Left lung (tissue), 10 donors: ENCODE data around the gene EPB41L2. TPM values are rescaled to one million over a fixed set of nuclear protein-coding genes. Genes with fewer than 3 reads are reported as not detected.
A peak's percentile ranks its signal among the peaks of the same experiment; 100 is the strongest.

Experiments
- ATAC-seq: fragments of 200-7000 bp; cut with Tn5 transposase; one replicate; pipeline ENCODE4 v1.9.1; 2020; ENCODE audit warnings: moderate library complexity
- DNase-seq, 4 donors: peaks; one replicate each; pipeline ENCODE4 v3.0.0-alpha.2; 2013 to 2020
- H3K27ac ChIP-seq, 2 donors: fragments of 200-600 bp; sonication (generic) in 1 of 2; one replicate each; pipeline versions ENCODE4 v1.5.0 to v1.8.0; 2020 to 2021
- H3K27me3 ChIP-seq, 2 donors: fragments of 200-600 bp; sonication (generic) in 1 of 2; one replicate each; pipeline versions ENCODE4 v1.5.0 to v1.8.0; 2020 to 2021
- H3K36me3 ChIP-seq, 2 donors: fragments of 200-600 bp; sonication (generic) in 1 of 2; one replicate each; pipeline versions ENCODE4 v1.5.0 to v1.8.0; 2020 to 2021
- H3K4me1 ChIP-seq, 2 donors: fragments of 200-600 bp; one replicate each; pipeline ENCODE4 v1.8.0; 2021
- H3K4me3 ChIP-seq, 2 donors: fragments of 200-600 bp; sonication (generic) in 1 of 2; one replicate each; pipeline versions ENCODE4 v1.5.0 to v1.8.0; 2020 to 2021; ENCODE audit warnings: mild to moderate bottlenecking in 1 of 2
- H3K9me3 ChIP-seq, 2 donors: fragments of 200-600 bp; sonication (generic) in 1 of 2; one replicate each; pipeline versions ENCODE4 v1.5.0 to v1.8.0; 2020 to 2021
- CTCF ChIP-seq, 2 donors: fragments of 200-600 bp; sonication (generic) in 1 of 2; IDR thresholded peaks; one replicate each; pipeline versions ENCODE4 v1.5.0 to v1.8.0; 2021; ENCODE audit warnings: antibody characterized with exemption in 2 of 2
- intact Hi-C, 2 donors: fragments of 100-400 bp; cut with DNase I; formaldehyde crosslinking; loops; one replicate each; pipeline versions ENCODE4 v1.11.2 to v1.14.2; 2022
- polyA plus RNA-seq, 6 donors: library from polyadenylated mRNA; unstranded; fragments of 120-200 nt; gene quantifications; one replicate each; pipeline ENCODE4 v1.2.1, GENCODE V29; 2013; ENCODE audit not compliant: insufficient read length in 6 of 6
- total RNA-seq, 2 donors: library from RNA; stranded (reverse); fragmentation: NEBNext Ultra II Directional; extraction: Animal tissue kit (Norgen Biotek cat#: 25700); gene quantifications; one replicate each; pipeline ENCODE4 v1.2.1, GENCODE V29; 2021
- donor health status: DM: no; HTN: yes; CAD: no.
- donor health status: DM: no; HTN: no; CAD: no.

The EPB41L2 gene
- total and polyA plus RNA-seq, 8 donors = 91.3 to 277 (median 248) TPM

GRCh38 chr6:131063764-131064272 lies 773 bp upstream of the EPB41L2 start:
- H3K27ac ChIP-seq = peak overlapping the region; percentile 84 to 85
- no peaks in the 10 kb centered on the region for H3K36me3 ChIP-seq
- DNase-seq (peak in 1 of 4 donors; percentile 39), ATAC-seq (no peak)
- H3K9me3 ChIP-seq = no peaks in the 10 kb centered on the region
- peaks cover 0 to 26% of the 10 kb centered on the region in 2 donors for H3K4me1 ChIP-seq
- no peak for TF ChIP-seq CTCF (IDR thresholded peaks at IDR 0.05)
- H3K27me3 ChIP-seq = peaks cover 0 to 18% of the 10 kb centered on the region in 2 donors
- intact Hi-C loops = no loop called here
- H3K4me3 ChIP-seq = peak overlapping the region; percentile 92 to 95

- peak in 3 of 4 donors; percentile 37 to 82 (median 39) for DNase-seq
- ATAC-seq = peak; percentile 29
Observed at GRCh38 chr6:131062241-131063027, 611 bp downstream of the EPB41L2 start.

DNA sequence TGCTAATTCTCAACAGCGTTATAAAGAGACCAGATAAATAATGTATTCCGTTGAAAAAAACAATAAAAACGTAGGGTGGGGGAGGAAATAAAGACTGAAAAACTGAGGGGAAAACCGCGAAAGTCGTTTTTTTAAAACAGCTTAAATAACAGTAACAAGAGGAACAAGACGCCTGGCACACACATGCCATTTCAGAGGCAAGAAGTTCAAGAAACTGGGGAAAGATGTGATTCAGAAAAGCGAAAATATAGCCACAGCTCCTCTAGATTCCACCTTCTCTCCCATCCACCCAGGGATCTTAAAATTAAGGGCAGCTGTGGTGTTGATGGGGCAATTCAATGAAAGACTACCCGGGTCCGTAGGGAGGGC lies 1.3 kb downstream of the EPB41L2 start:
- intact Hi-C loops = no loop called here
- peaks cover 0 to 26% of the 10 kb centered on the region in 2 donors for H3K4me1 ChIP-seq
- peaks cover 0 to 18% of the 10 kb centered on the region in 2 donors for H3K27me3 ChIP-seq
- H3K36me3 ChIP-seq = no peaks in the 10 kb centered on the region
- peak overlapping the region; percentile 92 to 95 for H3K4me3 ChIP-seq
- no peaks in the 10 kb centered on the region for H3K9me3 ChIP-seq
- DNase-seq = no peak
- no peak for ATAC-seq
- TF ChIP-seq CTCF (IDR thresholded peaks at IDR 0.05) = no peak
- H3K27ac ChIP-seq = peak overlapping the region; percentile 0 to 85

More at GRCh38 chr6:131062241-131063027, 611 bp downstream of the EPB41L2 start:
- Histone ChIP-seq H3K36me3 (no peaks in the 10 kb centered on the region), H3K27me3 (peaks cover 0 to 18% of the 10 kb centered on the region in 2 donors), H3K4me3 (peak overlapping the region; percentile 92 to 95), H3K9me3 (no peaks in the 10 kb centered on the region), H3K4me1 (peaks cover 0 to 26% of the 10 kb centered on the region in 2 donors), H3K27ac (peak overlapping the region; percentile 84 to 85)
- no peak for TF ChIP-seq CTCF (IDR thresholded peaks at IDR 0.05)
- intact Hi-C loops = no loop called here

DNA sequence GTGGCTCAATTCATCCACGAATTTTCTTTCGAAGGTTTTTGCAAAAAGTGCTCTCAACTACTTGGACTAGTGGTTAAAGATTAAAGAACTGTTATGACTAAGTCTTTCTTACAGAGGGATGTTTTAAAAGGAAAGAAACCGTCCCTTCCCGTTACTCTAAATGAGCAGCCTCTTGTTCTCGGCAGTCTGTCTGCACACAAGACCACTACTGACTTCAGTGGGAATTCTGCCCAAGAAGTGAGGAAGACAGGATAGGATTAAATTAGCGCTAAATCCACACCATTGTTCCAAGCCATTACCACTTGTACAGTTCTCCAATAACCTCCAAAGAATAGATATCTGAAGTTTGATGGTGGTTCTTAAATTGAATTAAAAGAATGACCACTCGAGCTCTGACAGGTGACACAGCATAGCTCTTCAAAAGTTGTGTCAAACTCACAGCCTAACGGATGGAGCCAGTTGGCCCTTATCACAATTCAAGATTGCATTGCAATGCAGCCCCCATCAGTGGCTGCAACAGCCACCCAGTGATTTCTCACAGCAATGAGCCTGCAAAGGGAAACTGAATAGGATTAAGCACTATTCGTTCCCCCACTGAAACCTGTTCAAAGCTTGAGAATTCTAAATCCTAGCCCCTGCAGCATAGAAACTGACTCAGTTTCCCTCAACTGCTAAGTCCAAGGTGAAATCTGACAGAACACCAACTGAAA lies 1.8 kb downstream of the EPB41L2 start:
- Histone ChIP-seq H3K36me3 (no peaks in the 10 kb centered on the region), H3K27ac (no peak overlapping the region), H3K27me3 (peaks cover 0 to 18% of the 10 kb centered on the region in 2 donors), H3K4me1 (peaks cover 0 to 26% of the 10 kb centered on the region in 2 donors), H3K9me3 (peaks cover 0 to 4% of the 10 kb centered on the region in 2 donors), H3K4me3 (peak overlapping the region; percentile 92 to 95)
- no peak for ATAC-seq
- no peak for TF ChIP-seq CTCF (IDR thresholded peaks at IDR 0.05)
- DNase-seq = no peak
- intact Hi-C loops = no loop called here

DNA sequence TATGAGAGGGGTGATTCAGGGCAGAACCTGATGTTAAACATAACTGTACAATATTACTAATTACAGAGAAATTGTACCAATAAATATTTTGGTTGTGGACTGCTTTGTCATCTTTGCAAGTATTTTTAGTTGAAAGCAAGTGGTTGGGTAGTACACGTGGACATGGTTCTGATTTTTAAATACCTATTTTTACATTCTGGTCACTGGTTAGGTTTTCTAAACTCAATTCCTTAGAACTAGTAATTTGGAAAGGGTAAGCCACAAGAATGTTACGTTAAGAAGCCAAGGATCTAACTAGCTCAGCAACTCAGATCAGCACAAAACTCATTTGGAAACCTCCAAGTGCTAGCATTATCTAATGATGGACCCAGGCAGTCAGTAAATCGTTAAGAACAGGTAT lies 2.7 kb downstream of the EPB41L2 start:
- Histone ChIP-seq H3K9me3 (peaks cover 0 to 13% of the 10 kb centered on the region in 2 donors), H3K27me3 (peaks cover 0 to 18% of the 10 kb centered on the region in 2 donors), H3K4me3 (no peak overlapping the region), H3K27ac (no peak overlapping the region), H3K4me1 (peaks cover 0 to 26% of the 10 kb centered on the region in 2 donors), H3K36me3 (no peaks in the 10 kb centered on the region)
- DNase-seq (no peak), ATAC-seq (no peak)
- intact Hi-C loops = no loop called here
- no peak for TF ChIP-seq CTCF (IDR thresholded peaks at IDR 0.05)
